HepG2 (cell line): ENCODE measurements around the gene TCTN2. TPM values are rescaled to one million over a fixed set of nuclear protein-coding genes. Genes with fewer than 3 reads are reported as not detected.

Experiments used
- ATAC-seq: fragments of 200-7000 bp; cut with Tn5 transposase; 3 replicates; pipeline ENCODE4 v1.9.1; 2020; ENCODE audit warnings: mild to moderate bottlenecking, moderate library complexity
- BruUV-seq: library from RNA; stranded (reverse); fragments of 400-500 nt; replicated peaks from 2 replicates; lab custom pipeline; 2021; lab: Mats Ljungman, UMichigan
- CTCF ChIA-PET: fragments of 300-600 bp; formaldehyde crosslinking; extraction: SDS; loops from one replicate; lab custom pipeline; 2021; ENCODE audit warnings: low total read pairs, inconsistent platforms, low intra/inter-chr PET ratio; lab: Yijun Ruan, JAX
- POLR2A ChIA-PET: fragments of 350-600 bp; sonication (Branson Sonifier 250); formaldehyde crosslinking; loops from one replicate; lab custom pipeline; 2020; ENCODE audit warnings: antibody characterized with exemption, inconsistent platforms; lab: Yijun Ruan, JAX
- DNase-seq: peaks from one replicate; pipeline ENCODE4 v3.0.0-alpha.2; 2015; ENCODE audit warnings: low spot score
- FAIRE-seq: peaks from 3 replicates; lab custom pipeline; 2011; peaks lifted over from hg19 to GRCh38; lab: Jason Lieb, UNC
- H2AFZ ChIP-seq: one replicate; pipeline ENCODE4 v1.6.1; 2011; ENCODE audit warnings: low read length, inconsistent platforms
- H3K27ac ChIP-seq: fragments of 300-600 bp; 3 replicates; pipeline ENCODE4 v1.8.0; 2011; ENCODE audit warnings: mixed run types, mild to moderate bottlenecking, mixed read lengths, low read length, inconsistent platforms; ENCODE audit not compliant: insufficient read depth; ENCODE audit errors: extremely low read length
- H3K27me3 ChIP-seq, 2 experiments: fragments of 200-600 bp in 1 of 2; 2 replicates in 1 of 2; 3 replicates in 1 of 2; pipeline versions ENCODE4 v1.6.0 to v1.8.0; 2011; ENCODE audit warnings: low read length in 2 of 2, mild to moderate bottlenecking in 2 of 2, moderate library complexity in 2 of 2, inconsistent platforms in 1 of 2; ENCODE audit not compliant: insufficient read depth in 2 of 2, control insufficient read depth in 1 of 2
- H3K36me3 ChIP-seq, 2 experiments: fragments of 200-600 bp in 1 of 2; replicated peaks in 1 of 2; 2 replicates in 1 of 2; 3 replicates in 1 of 2; pipeline versions ENCODE4 v1.5.1 to v1.8.0; 2011; ENCODE audit warnings: low read length in 2 of 2, inconsistent platforms in 1 of 2; ENCODE audit not compliant: insufficient read depth in 2 of 2, control insufficient read depth in 1 of 2
- H3K4me1 ChIP-seq: 2 replicates; pipeline ENCODE4 v1.5.1; 2012; ENCODE audit warnings: low read length, inconsistent platforms; ENCODE audit not compliant: insufficient read depth
- H3K4me2 ChIP-seq: 2 replicates; pipeline ENCODE4 v1.6.0; 2011; ENCODE audit warnings: low read depth, low read length, inconsistent platforms
- H3K4me3 ChIP-seq, 3 experiments: fragments of 200-600 bp in 1 of 3; sonication (generic), shearing (Covaris generic) in 1 of 3; replicated peaks in 1 of 3; 2 replicates each; pipeline ENCODE4 v1.5.1; 2011 to 2016; ENCODE audit warnings: low read length in 3 of 3, inconsistent platforms in 2 of 3, low read depth in 2 of 3, mild to moderate bottlenecking in 2 of 3, control low read depth in 1 of 3, mixed read lengths in 1 of 3; ENCODE audit not compliant: insufficient read depth in 1 of 3
- H3K79me2 ChIP-seq: one replicate; pipeline ENCODE4 v1.6.1; 2011; ENCODE audit warnings: low read length, inconsistent platforms; ENCODE audit not compliant: insufficient read depth
- H3K9ac ChIP-seq: 2 replicates; pipeline ENCODE4 v1.6.0; 2011; ENCODE audit warnings: mild to moderate bottlenecking, low read depth, low read length, inconsistent platforms; ENCODE audit not compliant: insufficient read depth
- H3K9me3 ChIP-seq: 2 replicates; pipeline ENCODE4 v1.5.1; 2012; ENCODE audit warnings: mild to moderate bottlenecking, low read length
- H4K20me1 ChIP-seq: 2 replicates; pipeline ENCODE4 v1.6.0; 2011; ENCODE audit warnings: inconsistent platforms, mild to moderate bottlenecking, low read length, moderate library complexity; ENCODE audit not compliant: insufficient read depth
- ARNT ChIP-seq: fragments of 450-650 bp; IDR thresholded peaks from 2 replicates; pipeline ENCODE4 v1.6.1; 2017
- BRCA1 ChIP-seq: sonication (generic); formaldehyde crosslinking; IDR thresholded peaks from 2 replicates; pipeline ENCODE4 v1.4.0; 2020; ENCODE audit warnings: missing genetic modification reagents
- EEA1 ChIP-seq: sonication (generic); formaldehyde crosslinking; IDR thresholded peaks from 2 replicates; pipeline ENCODE4 v1.5.1; 2020; ENCODE audit warnings: mild to moderate bottlenecking, missing genetic modification reagents, borderline replicate concordance
- MAFK ChIP-seq, 2 experiments: IDR thresholded peaks in 1 of 2; conservative IDR thresholded peaks in 1 of 2; 2 replicates each; pipeline ENCODE4 v1.6.1; 2011; ENCODE audit warnings: improper control_type of control experiment in 2 of 2, low read length in 2 of 2
- SP4 ChIP-seq: sonication (generic); formaldehyde crosslinking; IDR thresholded peaks from 2 replicates; pipeline ENCODE4 v1.8.1; 2023; ENCODE audit warnings: mild to moderate bottlenecking, missing genetic modification reagents
- TBX3 ChIP-seq: fragments of 450-650 bp; IDR thresholded peaks from 2 replicates; pipeline ENCODE4 v1.6.1; 2017; ENCODE audit warnings: antibody characterized with exemption, mild to moderate bottlenecking, inconsistent platforms, borderline replicate concordance
- TOPORS ChIP-seq: sonication (generic); formaldehyde crosslinking; IDR thresholded peaks from 2 replicates; pipeline ENCODE4 v1.8.0; 2023; ENCODE audit warnings: mild to moderate bottlenecking, missing genetic modification reagents
- U2AF1 ChIP-seq: fragments of 200-400 bp; formaldehyde crosslinking; optimal IDR thresholded peaks from 2 replicates; pipeline ENCODE3; 2017; ENCODE audit warnings: mild to moderate bottlenecking, low read depth, low read length
- ZNF737 ChIP-seq: sonication (generic); formaldehyde crosslinking; IDR thresholded peaks from 2 replicates; pipeline ENCODE4 v1.5.0; 2020; ENCODE audit warnings: missing genetic modification reagents, mild to moderate bottlenecking, borderline replicate concordance
- ZNF749 ChIP-seq: sonication (generic); formaldehyde crosslinking; IDR thresholded peaks from 2 replicates; pipeline ENCODE4 v1.8.0; 2022; ENCODE audit warnings: mild to moderate bottlenecking, missing genetic modification reagents, moderate library complexity, borderline replicate concordance
- WGBS: methylation state at CpG from one replicate; pipeline ENCODE4 v1.1.6; 2017; ENCODE audit warnings: low lambda C conversion rate; 5-methylcytosine and 5-hydroxymethylcytosine counted together
- in situ Hi-C: cut with HindIII; loops from 2 replicates; pipeline ENCODE4 v1.10.0; 2017; ENCODE audit warnings: low pct_unique_long_range_greater_than_20kb; ENCODE audit not compliant: extremely low pct_ligation_motif_present
- intact Hi-C: fragments of 100-400 bp; cut with micrococcal nuclease; formaldehyde crosslinking; loops from one replicate; pipeline ENCODE4 v1.10.0; 2022; ENCODE audit not compliant: unreplicated experiment
- polyA plus RNA-seq, 8 experiments: library from polyadenylated mRNA; depleted of rRNA in 3 of 8; stranded (reverse) in 7 of 8; unstranded in 1 of 8; fragments of >200 nt; fragmentation: Illumina TruSeq in 4 of 8; extraction: Trizol in 4 of 8; gene quantifications; 2 replicates each; pipeline versions ENCODE4 v1.2.1 to v1.2.3, GENCODE V29; 2011 to 2016; ENCODE audit warnings: low read depth in 4 of 8, missing spikeins in 1 of 8, mixed read lengths in 1 of 8; ENCODE audit not compliant: insufficient read depth in 1 of 8
- total RNA-seq, 5 experiments: library from RNA; depleted of rRNA; stranded (reverse); fragments of >200 nt; fragmentation: Illumina TruSeq; extraction: Trizol; gene quantifications; 2 replicates each; pipeline ENCODE4 v1.2.3, GENCODE V29; 2016; ENCODE audit warnings: low read depth in 1 of 5

Gene TCTN2
- total and polyA plus RNA-seq, 2 of the 13 experiments (the other 11 are each of a cell fraction or from before 2014, with no cell fraction given), result 5.0 to 8.1 TPM

GRCh38 chr12:123645380-123645779 is 25.5 kb upstream of the TCTN2 start:
- no peaks in the 10 kb centered on the region for H4K20me1 ChIP-seq
- in situ Hi-C loops (no loop called here), intact Hi-C loops (no loop called here)
- FAIRE-seq (no peak), DNase-seq (no peak), ATAC-seq (no peak)
- H3K4me1 ChIP-seq, result no peaks in the 10 kb centered on the region
- no TSS peak for BruUV-seq
- H3K4me2 ChIP-seq, result no peak overlapping the region
- H3K79me2 ChIP-seq, result no peaks in the 10 kb centered on the region
- POLR2A ChIA-PET, result no interaction called here
- no peak overlapping the region for H2AFZ ChIP-seq
- H3K27ac ChIP-seq, result no peak overlapping the region
- TF ChIP-seq ZNF749 (CRISPR knock-in tag) (no peak), TBX3 (no peak), MAFK (conservative IDR thresholded peaks at IDR 0.05 in 1 of 2, IDR thresholded peaks at IDR 0.05 in 1 of 2; ENCODE audit: low read length in 2 of 2) (no peak), ZNF737 (CRISPR knock-in tag) (no peak)
- WGBS, result 100% methylated on average over 3 of the region's 3 CpGs
- H3K9me3 ChIP-seq, result no peaks in the 10 kb centered on the region
- peaks cover 15 to 54% of the 10 kb centered on the region in 2 experiments for H3K36me3 ChIP-seq
- H3K4me3 ChIP-seq, result no peak overlapping the region
- H3K27me3 ChIP-seq, result no peaks in the 10 kb centered on the region
- CTCF ChIA-PET, result no interaction called here
- no peak overlapping the region for H3K9ac ChIP-seq

DNA sequence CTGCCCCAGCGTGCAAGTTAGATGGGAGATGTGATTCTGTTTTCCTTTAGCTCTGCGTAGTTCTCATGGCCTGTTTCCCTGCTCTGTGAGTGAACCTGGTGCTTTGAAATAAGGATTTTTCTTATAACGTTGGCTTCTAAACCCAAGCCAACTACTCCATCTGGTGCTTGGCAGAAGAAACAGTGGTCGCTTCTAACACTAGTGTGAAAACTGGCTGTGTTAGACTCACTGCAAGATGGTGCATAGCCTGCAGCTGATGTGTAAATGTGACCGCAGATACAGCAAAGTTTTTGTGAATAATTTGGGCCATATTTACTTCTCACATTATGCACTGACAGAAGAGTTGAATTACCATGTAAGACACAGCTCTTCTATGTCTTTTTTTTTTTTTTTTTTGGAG is 25.0 kb upstream of the TCTN2 start:
- ChIA-PET POLR2A (no interaction called here), CTCF (no interaction called here)
- Histone ChIP-seq H3K27ac (no peak overlapping the region), H3K27me3 (no peaks in the 10 kb centered on the region), H3K4me1 (no peaks in the 10 kb centered on the region), H4K20me1 (no peaks in the 10 kb centered on the region), H3K9me3 (no peaks in the 10 kb centered on the region), H3K4me3 (no peak overlapping the region), H3K4me2 (no peak overlapping the region), H3K9ac (no peak overlapping the region), H3K36me3 (peaks cover 16 to 59% of the 10 kb centered on the region in 2 experiments), H3K79me2 (no peaks in the 10 kb centered on the region), H2AFZ (no peak overlapping the region)
- no TSS peak for BruUV-seq
- ATAC-seq, result no peak
- TF ChIP-seq BRCA1 (CRISPR knock-in tag), result no peak
- TF ChIP-seq TBX3, result no peak
- no peak for TF ChIP-seq EEA1 (CRISPR knock-in tag)
- TF ChIP-seq SP4 (CRISPR knock-in tag), result no peak
- no peak for TF ChIP-seq U2AF1
- no peak for TF ChIP-seq ARNT
- TF ChIP-seq TOPORS, result no peak
- WGBS, result 94% methylated on average over 5 of the region's 5 CpGs
- DNase-seq, result no peak
- in situ Hi-C loops (no loop called here), intact Hi-C loops (no loop called here)
- no peak for FAIRE-seq
